Thymus (tissue), 11 donors: ENCODE data around the gene RAD51C. TPM values are rescaled to one million over a fixed set of nuclear protein-coding genes. Genes with fewer than 3 reads are reported as not detected.

Experiments used
- DNase-seq, 9 donors: peaks; one replicate each; pipeline ENCODE4 v3.0.0-alpha.2; 2013; ENCODE audit warnings: low spot score in 9 of 9, low read depth in 6 of 9, missing footprints in 1 of 9
- H3K27ac ChIP-seq, 2 donors: one replicate each; pipeline ENCODE4 v1.5.1; 2013; ENCODE audit warnings: control low read depth in 1 of 2, low read depth in 1 of 2, low read length in 1 of 2, mild to moderate bottlenecking in 1 of 2, moderate library complexity in 1 of 2
- H3K27me3 ChIP-seq, 2 donors: one replicate each; pipeline ENCODE4 v1.5.1; 2013; ENCODE audit warnings: low read length in 1 of 2; ENCODE audit not compliant: control insufficient read depth in 2 of 2, insufficient read depth in 1 of 2
- H3K36me3 ChIP-seq, 2 donors: one replicate each; pipeline ENCODE4 v1.5.1; 2013; ENCODE audit warnings: low read length in 1 of 2, mild to moderate bottlenecking in 1 of 2, moderate library complexity in 1 of 2; ENCODE audit not compliant: control insufficient read depth in 2 of 2, insufficient read depth in 2 of 2
- H3K4me1 ChIP-seq, 2 donors: one replicate each; pipeline ENCODE4 v1.5.1; 2013; ENCODE audit warnings: low read length in 2 of 2; ENCODE audit not compliant: control insufficient read depth in 2 of 2, insufficient read depth in 2 of 2
- H3K4me3 ChIP-seq, 2 donors: one replicate each; pipeline ENCODE4 v1.5.1; 2013; ENCODE audit warnings: low read length in 2 of 2, control low read depth in 1 of 2, mild to moderate bottlenecking in 1 of 2
- H3K9me3 ChIP-seq, 2 donors: one replicate each; pipeline ENCODE4 v1.5.1; 2013; ENCODE audit warnings: low read length in 1 of 2, mild to moderate bottlenecking in 1 of 2; ENCODE audit not compliant: control insufficient read depth in 2 of 2, insufficient read depth in 1 of 2
- WGBS: extraction: QIAGEN DNeasy Blood & Tissue Kit; methylation state at CpG from one replicate; pipeline ENCODE4 v1.1.7; 2013; 5-methylcytosine and 5-hydroxymethylcytosine counted together
- polyA plus RNA-seq: library from polyadenylated mRNA; stranded (reverse); fragments of 200-250 nt; gene quantifications from one replicate; pipeline ENCODE4 v1.2.3, GENCODE V29; 2013
- total RNA-seq: library from RNA; stranded (reverse); fragments of 120-200 nt; gene quantifications from one replicate; pipeline ENCODE4 v1.2.4, GENCODE V29; 2013
- donor health status: healthy.

Gene RAD51C
- total and polyA plus RNA-seq, 2 donors: 31.1 to 48.1 TPM

GRCh38 chr17:58661499-58661898 lies 30.9 kb upstream of the RAD51C start:
- Histone ChIP-seq H3K4me3 (no peak overlapping the region), H3K27me3 (peaks cover 0 to 3% of the 10 kb centered on the region in 2 donors), H3K36me3 (no peaks in the 10 kb centered on the region), H3K27ac (no peak overlapping the region), H3K4me1 (no peaks in the 10 kb centered on the region), H3K9me3 (no peaks in the 10 kb centered on the region)
- DNase-seq: no peak
- 97% methylated on average over 26 of the region's 26 CpGs for WGBS

- WGBS: 96% methylated on average over 2 of the region's 2 CpGs
- Histone ChIP-seq H3K4me1 (no peaks in the 10 kb centered on the region), H3K36me3 (no peaks in the 10 kb centered on the region), H3K4me3 (no peak overlapping the region), H3K27ac (no peak overlapping the region), H3K27me3 (peaks cover 0 to 6% of the 10 kb centered on the region in 2 donors), H3K9me3 (no peaks in the 10 kb centered on the region)
- no peak for DNase-seq
These were observed 28.1 kb upstream of the RAD51C start for GRCh38 chr17:58664302-58664701.

GRCh38 chr17:58665946-58666857 lies 26.2 kb upstream of the RAD51C start:
- 91% methylated on average over 25 of the region's 25 CpGs for WGBS
- H3K4me1 ChIP-seq: no peaks in the 10 kb centered on the region
- no peaks in the 10 kb centered on the region for H3K36me3 ChIP-seq
- no peaks in the 10 kb centered on the region for H3K9me3 ChIP-seq
- peak overlapping the region in 1 of 2 donors; percentile 46 for H3K27ac ChIP-seq
- no peak for DNase-seq
- H3K27me3 ChIP-seq: peaks cover 0 to 5% of the 10 kb centered on the region in 2 donors
- peak overlapping the region in 1 of 2 donors; percentile 7 for H3K4me3 ChIP-seq

GRCh38 chr17:58666858-58667267 lies 25.5 kb upstream of the RAD51C start:
- peaks cover 0 to 5% of the 10 kb centered on the region in 2 donors for H3K27me3 ChIP-seq
- WGBS: 44% methylated on average over 19 of the region's 19 CpGs
- no peaks in the 10 kb centered on the region for H3K9me3 ChIP-seq
- peak overlapping the region in 1 of 2 donors; percentile 46 for H3K27ac ChIP-seq
- no peaks in the 10 kb centered on the region for H3K36me3 ChIP-seq
- DNase-seq: peak in 3 of 9 donors; percentile 5 to 15 (median 7)
- no peaks in the 10 kb centered on the region for H3K4me1 ChIP-seq
- peak overlapping the region in 1 of 2 donors; percentile 7 for H3K4me3 ChIP-seq

DNA sequence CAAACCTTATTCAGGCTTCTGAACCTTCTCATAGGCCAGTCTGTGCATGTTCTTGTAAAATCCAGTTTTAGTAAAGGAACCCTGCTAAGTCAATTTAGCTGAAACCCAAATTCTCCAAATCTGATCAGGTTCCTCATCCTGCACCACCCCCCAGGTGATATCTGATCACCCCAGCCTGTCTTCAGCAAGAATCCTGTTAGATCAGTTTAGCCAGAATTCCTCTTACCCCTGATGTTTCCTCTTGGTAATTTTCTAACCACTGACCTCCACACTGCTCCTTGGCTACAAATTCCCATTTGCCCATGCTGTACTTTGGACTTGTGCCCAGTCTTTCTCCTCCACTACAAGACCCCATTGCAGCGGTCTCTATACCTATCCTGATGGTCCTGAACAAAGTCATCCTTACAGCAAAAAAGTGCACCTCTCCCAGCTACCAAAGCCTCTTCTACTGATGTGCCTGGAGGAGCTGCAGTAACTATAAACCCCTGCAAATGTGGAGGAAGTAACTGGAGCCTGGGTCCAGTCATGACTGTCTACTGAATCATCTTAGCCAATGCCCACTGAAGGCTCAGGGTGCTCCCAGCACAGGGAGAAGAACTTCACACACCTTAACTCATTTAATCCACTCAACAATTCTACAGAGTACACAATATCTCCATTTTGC lies 24.3 kb upstream of the RAD51C start:
- H3K4me3 ChIP-seq: no peak overlapping the region
- no peaks in the 10 kb centered on the region for H3K36me3 ChIP-seq
- no peaks in the 10 kb centered on the region for H3K9me3 ChIP-seq
- peaks cover 0 to 5% of the 10 kb centered on the region in 2 donors for H3K27me3 ChIP-seq
- 98% methylated on average over 1 of the region's 1 CpG for WGBS
- no peak for DNase-seq
- no peaks in the 10 kb centered on the region for H3K4me1 ChIP-seq
- H3K27ac ChIP-seq: no peak overlapping the region

DNA sequence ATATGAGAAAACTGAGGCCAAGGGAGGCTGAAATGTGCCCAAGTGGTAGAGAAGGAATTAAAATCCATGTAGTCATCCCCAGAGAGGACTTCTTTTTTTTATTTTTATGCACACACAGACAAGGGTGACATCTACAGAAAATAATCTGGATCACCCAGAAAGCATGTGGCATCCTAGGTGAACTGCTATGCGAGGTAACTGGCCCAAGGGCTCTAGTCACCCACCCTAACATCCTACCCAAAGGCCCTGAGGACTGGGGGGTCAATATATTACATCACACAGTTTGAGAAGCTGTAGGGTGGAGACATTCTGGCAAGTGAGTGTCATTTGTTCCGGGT lies 23.8 kb upstream of the RAD51C start:
- no peaks in the 10 kb centered on the region for H3K36me3 ChIP-seq
- 94% methylated on average over 2 of the region's 2 CpGs for WGBS
- no peaks in the 10 kb centered on the region for H3K4me1 ChIP-seq
- no peak overlapping the region for H3K4me3 ChIP-seq
- H3K27me3 ChIP-seq: peaks cover 0 to 5% of the 10 kb centered on the region in 2 donors
- no peak overlapping the region for H3K27ac ChIP-seq
- no peak for DNase-seq
- H3K9me3 ChIP-seq: no peaks in the 10 kb centered on the region

DNA sequence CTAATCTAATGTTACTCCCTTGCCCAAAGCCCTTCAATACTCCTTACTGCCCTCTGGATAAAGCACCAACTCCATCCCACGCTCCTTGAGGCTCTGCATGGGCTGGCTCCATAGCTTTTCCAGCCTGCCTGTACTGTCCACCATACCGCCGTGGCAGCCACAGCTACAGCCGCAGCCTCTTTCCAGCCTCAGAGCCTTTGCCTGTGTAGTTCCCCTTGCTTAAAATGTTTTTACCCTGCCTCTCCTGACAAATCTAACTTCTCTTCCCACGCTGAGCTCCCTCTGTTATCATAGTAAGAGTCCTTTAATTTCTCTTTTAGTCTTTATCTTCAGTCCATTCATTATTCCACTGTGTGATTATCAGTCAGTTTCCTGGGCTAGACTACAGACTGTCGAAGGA lies 22.5 kb upstream of the RAD51C start:
- Histone ChIP-seq H3K4me3 (no peak overlapping the region), H3K9me3 (no peaks in the 10 kb centered on the region), H3K4me1 (no peaks in the 10 kb centered on the region), H3K27ac (no peak overlapping the region), H3K27me3 (peaks cover 0 to 5% of the 10 kb centered on the region in 2 donors), H3K36me3 (no peaks in the 10 kb centered on the region)
- 91% methylated on average over 6 of the region's 6 CpGs for WGBS
- DNase-seq: no peak

GRCh38 chr17:58671969-58672368 lies 20.4 kb upstream of the RAD51C start:
- H3K4me1 ChIP-seq: no peaks in the 10 kb centered on the region
- DNase-seq: no peak
- H3K9me3 ChIP-seq: no peaks in the 10 kb centered on the region
- no peak overlapping the region for H3K27ac ChIP-seq
- WGBS: 96% methylated on average over 3 of the region's 3 CpGs
- H3K27me3 ChIP-seq: peaks cover 0 to 2% of the 10 kb centered on the region in 2 donors
- no peak overlapping the region for H3K4me3 ChIP-seq
- no peaks in the 10 kb centered on the region for H3K36me3 ChIP-seq

DNA sequence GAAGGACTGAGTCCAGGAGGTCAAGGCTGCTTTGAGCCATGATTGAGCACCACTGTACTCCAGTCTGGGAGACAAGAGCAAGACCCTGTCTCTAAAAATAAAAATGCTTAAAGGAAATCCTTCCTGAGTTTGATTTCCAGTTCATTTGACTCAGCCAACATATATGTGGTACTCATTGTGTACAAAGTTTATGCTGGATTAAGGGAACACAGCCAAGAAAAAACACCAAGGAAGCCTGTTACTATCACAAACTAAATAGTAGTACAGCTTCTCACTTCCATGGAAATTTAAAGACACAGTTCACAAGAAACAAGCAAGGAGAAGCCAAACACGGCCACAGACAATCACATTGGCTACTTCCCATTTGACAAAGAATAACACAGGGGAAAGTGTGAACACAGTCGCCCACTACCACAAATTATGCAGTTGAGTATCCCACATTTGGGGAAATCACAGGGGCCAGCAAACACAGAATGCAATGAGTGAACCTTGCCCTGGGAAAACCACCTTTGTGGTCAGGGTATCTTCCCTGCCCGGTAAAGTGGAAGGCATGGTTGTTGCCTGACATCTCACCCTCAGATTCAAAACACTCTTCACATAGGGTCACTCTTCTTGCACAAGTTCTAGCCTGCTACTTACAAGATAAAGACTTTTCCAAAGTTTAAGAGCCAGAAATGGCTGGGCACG lies 15.1 kb upstream of the RAD51C start:
- WGBS: 89% methylated on average over 4 of the region's 4 CpGs
- H3K9me3 ChIP-seq: no peaks in the 10 kb centered on the region
- no peak for DNase-seq
- H3K36me3 ChIP-seq: no peaks in the 10 kb centered on the region
- H3K27ac ChIP-seq: no peak overlapping the region
- no peak overlapping the region for H3K4me3 ChIP-seq
- no peaks in the 10 kb centered on the region for H3K27me3 ChIP-seq
- H3K4me1 ChIP-seq: no peaks in the 10 kb centered on the region
